Mesenteric fat pad (tissue), 1 donor: ENCODE results near the gene HILPDA. TPM values are rescaled to one million over a fixed set of nuclear protein-coding genes. Genes with fewer than 3 reads are reported as not detected.
"Not testable (repeated sequence)": the region's sequence is repeated elsewhere in the genome, so short reads cannot be mapped to it uniquely, and the experiment has no call there.

ENCODE experiments used
- DNase-seq: peaks from one replicate; pipeline ENCODE4 v3.0.0-alpha.2; 2020; ENCODE audit warnings: low spot score
- total RNA-seq: library from RNA; stranded (reverse); fragmentation: NEBNext Ultra II Directional; extraction: Animal tissue kit (Norgen Biotek cat#: 25700); gene quantifications from one replicate; pipeline ENCODE4 v1.2.1, GENCODE V29; 2021
- donor health status: DM: yes; HTN: yes; CAD: no.

HILPDA gene
- total RNA-seq, 1 donor from 2014 or later: 31.1 TPM

- no peak for DNase-seq
These were observed 3.8 kb downstream of the HILPDA start for GRCh38 chr7:128459394-128459878.

- DNase-seq: no peak
These were observed 6.8 kb downstream of the HILPDA start for GRCh38 chr7:128462460-128462859.

- DNase-seq: not testable (repeated sequence)
These were observed 7.7 kb downstream of the HILPDA start for GRCh38 chr7:128463345-128463744.

- not testable (repeated sequence) for DNase-seq
These were observed 8.3 kb downstream of the HILPDA start for GRCh38 chr7:128463933-128464332.

- not testable (repeated sequence) for DNase-seq
These were observed 11.2 kb downstream of the HILPDA start for GRCh38 chr7:128466871-128467270.

- DNase-seq: peak; percentile 94
These were observed 21.0 kb downstream of the HILPDA start, which contains the start of gene METTL2B for GRCh38 chr7:128476402-128477335. METTL2B (plus strand) TSS chr7:128476748; CDS start chr7:128476766, 18 bp downstream.

GRCh38 chr7:128477336-128477690 is 21.6 kb downstream of the HILPDA start:
- not testable (repeated sequence) for DNase-seq

- not testable (repeated sequence) for DNase-seq
These were observed 23.4 kb downstream of the HILPDA start for GRCh38 chr7:128479082-128479481.

GRCh38 chr7:128488134-128488533 is 32.5 kb downstream of the HILPDA start:
- DNase-seq: not testable (repeated sequence)

GRCh38 chr7:128497405-128497804 is 41.7 kb downstream of the HILPDA start:
- peak; percentile 59 for DNase-seq

GRCh38 chr7:128505416-128505815 is 49.7 kb downstream of the HILPDA start:
- DNase-seq: not testable (repeated sequence)

- not testable (repeated sequence) for DNase-seq
These were observed 51.1 kb downstream of the HILPDA start for GRCh38 chr7:128506819-128507218.

GRCh38 chr7:128507321-128507993 is 51.8 kb downstream of the HILPDA start:
- not testable (repeated sequence) for DNase-seq

Other genes starting within 250 kb of the HILPDA start
- gene LEP, start 214.6 kb upstream of the HILPDA start, total RNA-seq: 784 TPM
- gene RBM28, start 112.0 kb upstream of the HILPDA start, total RNA-seq: 60.4 TPM
- gene PRRT4, start 94.2 kb upstream of the HILPDA start, total RNA-seq: 17.4 TPM
- gene IMPDH1, start 45.9 kb upstream of the HILPDA start, total RNA-seq: 146 TPM
- 26.6 TPM for gene METTL2B, start 20.9 kb downstream of the HILPDA start, total RNA-seq
- 10.2 TPM for gene GARIN1A, start 216.4 kb downstream of the HILPDA start, total RNA-seq